Pancreas (tissue), 10 donors: ENCODE data around the gene TPX2. TPM values are rescaled to one million over a fixed set of nuclear protein-coding genes. Genes with fewer than 3 reads are reported as not detected.

Source experiments
- ATAC-seq, 4 donors: fragments of 200-7000 bp; cut with Tn5 transposase; one replicate each; pipeline versions ENCODE4 v1.8.0 to v1.9.1; 2020; ENCODE audit warnings: mild to moderate bottlenecking in 4 of 4, moderate library complexity in 4 of 4
- DNase-seq, 6 donors: peaks; one replicate each; pipeline ENCODE4 v3.0.0-alpha.2; 2020
- FAIRE-seq: peaks from 2 replicates; lab custom pipeline; 2012; peaks lifted over from hg19 to GRCh38; lab: Jason Lieb, UNC
- H3K27ac ChIP-seq, 4 donors: fragments of 200-600 bp; sonication (generic); 1 replicate in 3 of 4; 2 replicates in 1 of 4; pipeline versions ENCODE4 v1.5.0 to v1.8.0; 2020
- H3K27me3 ChIP-seq, 4 donors: fragments of 200-600 bp; one replicate each; pipeline ENCODE4 v1.8.0; 2021
- H3K36me3 ChIP-seq, 3 donors: fragments of 200-600 bp; sonication (generic) in 1 of 3; one replicate each; pipeline versions ENCODE4 v1.5.0 to v1.8.0; 2020 to 2021
- H3K4me1 ChIP-seq, 3 donors: fragments of 200-600 bp; one replicate each; pipeline ENCODE4 v1.8.0; 2021
- H3K4me3 ChIP-seq, 4 donors: fragments of 200-600 bp; sonication (generic) in 2 of 4; one replicate each; pipeline versions ENCODE4 v1.5.0 to v1.8.0; 2020 to 2021
- H3K9me3 ChIP-seq, 4 donors: fragments of 200-600 bp; one replicate each; pipeline ENCODE4 v1.8.0; 2021
- WGBS, 2 donors: extraction: QIAGEN DNeasy Blood & Tissue Kit; methylation state at CpG; one replicate each; pipeline ENCODE4 v1.1.7; 2013; 5-methylcytosine and 5-hydroxymethylcytosine counted together
- intact Hi-C, 3 donors: fragments of 100-400 bp; cut with DNase I; formaldehyde crosslinking; loops; one replicate each; pipeline versions ENCODE4 v1.11.1 to v1.14.2; 2022
- polyA plus RNA-seq, 2 donors: library from polyadenylated mRNA; stranded (reverse); fragments of 200-250 nt; gene quantifications; one replicate each; pipeline ENCODE4 v1.2.3, GENCODE V29; 2013
- total RNA-seq, 6 donors: library from RNA; stranded (reverse); fragmentation: NEBNext Ultra II Directional in 4 of 6; extraction: Animal tissue kit (Norgen Biotek cat#: 25700) in 4 of 6; gene quantifications; one replicate each; pipeline versions ENCODE4 v1.2.1 to v1.2.4, GENCODE V29; 2021 to 2023
- TF ChIP-seq, protein P1 (sequence below), 4 donors: fragments of 200-600 bp; sonication (generic) in 3 of 4; IDR thresholded peaks; one replicate each; pipeline versions ENCODE4 v1.5.0 to v1.8.0; 2021; ENCODE audit warnings: antibody characterized with exemption in 4 of 4
- donor health status: healthy with polysubstance abuse.
- donor health status: DM: no; HTN: no; CAD: no; lungs with moderate emphysema.
- donor health status: DM: no; HTN: no; CAD: no.
- donor health status: control.
- donor health status: control.
- donor health status: Bipolar disorder and iron deficiency.
- donor health status: DM: yes; HTN: yes; CAD: no.
- donor health status: DM: no; HTN: no; CAD: no.
- donor health status: DM: no; HTN: no; CAD: no.
- donor health status: DM: yes; HTN: yes; CAD: no.

The TPX2 gene
- total and polyA plus RNA-seq, 8 donors: 0.04 to 1.5 (median 0.40) TPM; not detected in 1

- H3K27ac ChIP-seq: no peak overlapping the region
- intact Hi-C loops: no loop called here
- FAIRE-seq: no peak
Observed at GRCh38 chr20:31835977-31836852, 97.1 kb downstream of the TPX2 start.

GRCh38 chr20:31836853-31837608 lies 97.9 kb downstream of the TPX2 start:
- Histone ChIP-seq H3K27ac (no peak overlapping the region), H3K4me1 (no peaks in the 10 kb centered on the region), H3K4me3 (no peak overlapping the region), H3K36me3 (no peaks in the 10 kb centered on the region), H3K9me3 (no peaks in the 10 kb centered on the region), H3K27me3 (no peaks in the 10 kb centered on the region)
- ATAC-seq (no peak), DNase-seq (no peak), FAIRE-seq (no peak)
- 73 to 74% methylated on average over 5 of the region's 5 CpGs for WGBS, 2 donors
- TF ChIP-seq, protein P1, sequence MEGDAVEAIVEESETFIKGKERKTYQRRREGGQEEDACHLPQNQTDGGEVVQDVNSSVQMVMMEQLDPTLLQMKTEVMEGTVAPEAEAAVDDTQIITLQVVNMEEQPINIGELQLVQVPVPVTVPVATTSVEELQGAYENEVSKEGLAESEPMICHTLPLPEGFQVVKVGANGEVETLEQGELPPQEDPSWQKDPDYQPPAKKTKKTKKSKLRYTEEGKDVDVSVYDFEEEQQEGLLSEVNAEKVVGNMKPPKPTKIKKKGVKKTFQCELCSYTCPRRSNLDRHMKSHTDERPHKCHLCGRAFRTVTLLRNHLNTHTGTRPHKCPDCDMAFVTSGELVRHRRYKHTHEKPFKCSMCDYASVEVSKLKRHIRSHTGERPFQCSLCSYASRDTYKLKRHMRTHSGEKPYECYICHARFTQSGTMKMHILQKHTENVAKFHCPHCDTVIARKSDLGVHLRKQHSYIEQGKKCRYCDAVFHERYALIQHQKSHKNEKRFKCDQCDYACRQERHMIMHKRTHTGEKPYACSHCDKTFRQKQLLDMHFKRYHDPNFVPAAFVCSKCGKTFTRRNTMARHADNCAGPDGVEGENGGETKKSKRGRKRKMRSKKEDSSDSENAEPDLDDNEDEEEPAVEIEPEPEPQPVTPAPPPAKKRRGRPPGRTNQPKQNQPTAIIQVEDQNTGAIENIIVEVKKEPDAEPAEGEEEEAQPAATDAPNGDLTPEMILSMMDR (IDR thresholded peaks at IDR 0.05): no peak
- intact Hi-C loops: no loop called here

More at GRCh38 chr20:31835977-31836852, 97.1 kb downstream of the TPX2 start:
- ATAC-seq: peak; percentile 58 to 83 (median 71)
- Histone ChIP-seq H3K36me3 (no peaks in the 10 kb centered on the region), H3K27me3 (no peaks in the 10 kb centered on the region), H3K9me3 (no peaks in the 10 kb centered on the region), H3K4me1 (no peaks in the 10 kb centered on the region), H3K4me3 (no peak overlapping the region)
- 59 to 64% methylated on average over 14 of the region's 14 CpGs for WGBS, 2 donors
- TF ChIP-seq, protein P1 (IDR thresholded peaks at IDR 0.05): no peak
- DNase-seq: peak in 5 of 6 donors; percentile 28 to 65 (median 53)

DNA sequence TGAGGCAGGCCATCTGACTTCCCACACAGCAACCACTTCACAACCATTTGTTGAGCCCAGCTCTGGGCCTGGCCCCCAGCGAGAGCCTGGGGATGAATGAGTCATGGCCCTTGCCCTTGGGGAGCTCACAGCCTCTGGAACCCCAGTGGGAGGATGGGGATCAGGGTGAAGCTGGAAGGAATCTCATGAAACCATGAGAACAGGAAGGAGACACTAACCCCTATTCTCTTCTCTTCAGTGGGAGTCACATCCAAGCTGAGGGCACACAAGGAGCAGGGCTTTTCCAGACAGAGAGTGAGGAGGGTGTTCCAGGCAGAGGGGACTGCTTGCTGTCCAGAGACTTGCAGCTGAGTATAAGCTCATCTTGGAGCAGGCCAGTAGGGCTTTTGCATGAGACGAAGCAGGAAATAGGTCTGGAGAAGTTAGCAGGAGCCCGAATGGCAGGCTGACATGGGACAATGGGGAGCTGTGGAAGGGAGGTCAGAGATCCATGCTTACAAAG lies 98.9 kb downstream of the TPX2 start:
- WGBS, 2 donors: 65 to 68% methylated on average over 3 of the region's 3 CpGs
- ATAC-seq (no peak), FAIRE-seq (no peak), DNase-seq (no peak)
- no peaks in the 10 kb centered on the region for H3K36me3 ChIP-seq
- H3K27me3 ChIP-seq: no peaks in the 10 kb centered on the region
- H3K4me1 ChIP-seq: no peaks in the 10 kb centered on the region
- no peak overlapping the region for H3K4me3 ChIP-seq
- H3K9me3 ChIP-seq: no peaks in the 10 kb centered on the region
- TF ChIP-seq, protein P1 (IDR thresholded peaks at IDR 0.05): no peak
- no peak overlapping the region for H3K27ac ChIP-seq
- intact Hi-C loops: no loop called here

- Histone ChIP-seq H3K27ac (no peak overlapping the region), H3K4me1 (no peaks in the 10 kb centered on the region), H3K4me3 (no peak overlapping the region), H3K36me3 (no peaks in the 10 kb centered on the region), H3K9me3 (no peaks in the 10 kb centered on the region), H3K27me3 (no peaks in the 10 kb centered on the region)
- DNase-seq (no peak), FAIRE-seq (no peak), ATAC-seq (no peak)
- WGBS, 2 donors: 62 to 73% methylated on average over 9 of the region's 9 CpGs
- TF ChIP-seq, protein P1 (IDR thresholded peaks at IDR 0.05): no peak
- intact Hi-C loops: no loop called here
Observed at GRCh38 chr20:31838646-31839292, 99.7 kb downstream of the TPX2 start.
